Ovary (tissue), 9 donors: ENCODE data around the gene F7. TPM values are rescaled to one million over a fixed set of nuclear protein-coding genes. Genes with fewer than 3 reads are reported as not detected.

ENCODE experiments used
- DNase-seq, 5 donors: peaks; one replicate each; pipeline ENCODE4 v3.0.0-alpha.2; 2019 to 2020
- H3K27ac ChIP-seq, 2 donors: fragments of 200-600 bp; one replicate each; pipeline versions ENCODE4 v1.5.1 to v1.8.0; 2019 to 2022
- H3K27me3 ChIP-seq: fragments of 200-600 bp; one replicate; pipeline ENCODE4 v1.8.0; 2022
- H3K36me3 ChIP-seq: fragments of 200-600 bp; sonication (generic); one replicate; pipeline ENCODE4 v1.5.1; 2019
- H3K4me1 ChIP-seq: one replicate; pipeline ENCODE4 v1.8.1; 2013; ENCODE audit warnings: mild to moderate bottlenecking, moderate library complexity; ENCODE audit not compliant: insufficient read depth
- H3K4me3 ChIP-seq: fragments of 200-600 bp; sonication (generic); one replicate; pipeline ENCODE4 v1.5.1; 2017
- H3K9me3 ChIP-seq, 2 donors: fragments of 200-600 bp in 1 of 2; sonication (generic) in 1 of 2; one replicate each; pipeline versions ENCODE4 v1.5.1 to v1.8.1; 2013 to 2019; ENCODE audit warnings: mild to moderate bottlenecking in 1 of 2, moderate library complexity in 1 of 2
- CTCF ChIP-seq, 3 donors: fragments of 450-650 bp in 2 of 3; fragments of 200-600 bp in 1 of 3; IDR thresholded peaks; one replicate each; pipeline versions ENCODE4 v1.5.1 to v1.8.0; 2016 to 2022; ENCODE audit warnings: antibody characterized with exemption in 3 of 3, mild to moderate bottlenecking in 1 of 3
- EP300 ChIP-seq: sonication (generic); formaldehyde crosslinking; IDR thresholded peaks from one replicate; pipeline ENCODE4 v1.6.1; 2017; ENCODE audit warnings: antibody characterized with exemption
- POLR2A ChIP-seq: fragments of 450-650 bp; IDR thresholded peaks from one replicate; pipeline ENCODE4 v1.6.1; 2017; ENCODE audit warnings: antibody characterized with exemption, mild to moderate bottlenecking, moderate library complexity
- WGBS, 3 donors: extraction: QIAGEN DNeasy Blood & Tissue Kit in 1 of 3; methylation state at CpG; one replicate each; pipeline versions ENCODE4 v1.1.5 to v1.1.7; 2013 to 2017; 5-methylcytosine and 5-hydroxymethylcytosine counted together
- intact Hi-C, 4 donors: fragments of 100-400 bp; cut with DNase I; formaldehyde crosslinking; loops; one replicate each; pipeline versions ENCODE4 v1.11.0 to v1.15.1; 2022 to 2023
- polyA plus RNA-seq, 2 donors: library from polyadenylated mRNA; stranded (reverse); fragments of 200-250 nt in 1 of 2; fragments of 350-450 nt in 1 of 2; fragmentation: Illumina TruSeq in 1 of 2; extraction: RNeasy Lipid Tissue Mini Kit (QIAGEN cat#74804) in 1 of 2; gene quantifications; one replicate each; pipeline ENCODE4 v1.2.3, GENCODE V29; 2013 to 2014
- small RNA-seq: library from RNA; depleted of rRNA; stranded (forward); fragments of <200 nt; gene quantifications from one replicate; pipeline ENCODE3, GENCODE V24; 2016
- total RNA-seq, 7 donors: library from RNA; depleted of rRNA in 2 of 7; stranded (reverse); fragments of >200 nt in 2 of 7; fragmentation: NEBNext Ultra II Directional in 3 of 7; extraction: Animal tissue kit (Norgen Biotek cat#: 25700) in 3 of 7; gene quantifications; one replicate each; pipeline versions ENCODE4 v1.1.0 to v1.2.4, GENCODE V29; 2016 to 2023
- donor health status: DM: no; HTN: no; CAD: no; lungs with moderate emphysema.
- donor health status: DM: no; HTN: no; CAD: no.
- donor health status: Bipolar disorder and iron deficiency.
- donor health status: DM: yes; HTN: yes; CAD: no.
- donor health status: DM: no; HTN: no; CAD: no.
- donor health status: DM: yes; HTN: yes; CAD: no.

Gene F7
- total and polyA plus RNA-seq, 9 donors = 0.11 to 2.1 (median 0.35) TPM; not detected in 2

GRCh38 chr13:113168211-113168610 lies 62.6 kb downstream of the F7 start:
- no peaks in the 10 kb centered on the region for H3K4me1 ChIP-seq
- 80 to 98% (median 97%) methylated on average over 7 of the region's 7 CpGs for WGBS, 3 donors
- H3K9me3 ChIP-seq = no peaks in the 10 kb centered on the region
- no peaks in the 10 kb centered on the region for H3K36me3 ChIP-seq
- no peak overlapping the region for H3K4me3 ChIP-seq
- no peak for DNase-seq
- no peak for TF ChIP-seq EP300
- TF ChIP-seq POLR2A = no peak
- no peak for TF ChIP-seq CTCF (IDR thresholded peaks at IDR 0.05)
- intact Hi-C loops = no loop called here
- no peak overlapping the region for H3K27ac ChIP-seq
- H3K27me3 ChIP-seq = no peaks in the 10 kb centered on the region

GRCh38 chr13:113169277-113170272 lies 64.0 kb downstream of the F7 start:
- no peak for DNase-seq
- H3K27ac ChIP-seq = no peak overlapping the region
- H3K4me3 ChIP-seq = no peak overlapping the region
- no peaks in the 10 kb centered on the region for H3K4me1 ChIP-seq
- 91 to 95% (median 93%) methylated on average over 13 of the region's 13 CpGs for WGBS, 3 donors
- H3K9me3 ChIP-seq = no peaks in the 10 kb centered on the region
- no peaks in the 10 kb centered on the region for H3K27me3 ChIP-seq
- intact Hi-C loops = no loop called here
- no peaks in the 10 kb centered on the region for H3K36me3 ChIP-seq
- no peak for TF ChIP-seq EP300
- no peak for TF ChIP-seq CTCF (IDR thresholded peaks at IDR 0.05)
- TF ChIP-seq POLR2A = no peak

Small RNA genes within 50 kb of the gene (small RNA-seq; reads per million reads assigned to genes)
- gene AL137002.1 = not detected

Other genes with a start within 250 kb of the F7 start
- gene MCF2L, start 136.6 kb upstream of the F7 start, total RNA-seq = 10 to 100 TPM in 3 of 7 donors, 1 to 10 TPM in 4; 6.7 to 22.2 (median 8.7) TPM
- 10 to 100 TPM in 1 of 2 donors, 1 to 10 TPM in 1; 5.6 to 10.8 TPM for gene MCF2L, start 136.6 kb upstream of the F7 start, polyA plus RNA-seq
- 10 to 100 TPM; 13.8 to 40.3 (median 26.5) TPM for gene F10, start 17.0 kb downstream of the F7 start, total RNA-seq
- 10 to 100 TPM; 40.0 to 41.7 TPM for gene F10, start 17.0 kb downstream of the F7 start, polyA plus RNA-seq
- not detected for gene PROZ, start 52.9 kb downstream of the F7 start, total RNA-seq
- gene PROZ, start 52.9 kb downstream of the F7 start, polyA plus RNA-seq = not detected
- gene PCID2, start 102.9 kb downstream of the F7 start, total RNA-seq = 10 to 100 TPM; 43.5 to 56.2 (median 53.5) TPM
- 10 to 100 TPM; 46.1 to 55.9 TPM for gene PCID2, start 102.9 kb downstream of the F7 start, polyA plus RNA-seq
- 10 to 100 TPM; 41.1 to 66.4 (median 50.0) TPM for gene CUL4A, start 103.8 kb downstream of the F7 start, total RNA-seq
- gene CUL4A, start 103.8 kb downstream of the F7 start, polyA plus RNA-seq = 10 to 100 TPM; 24.0 to 43.5 TPM
- gene LAMP1, start 191.4 kb downstream of the F7 start, total RNA-seq = 100 to 1,000 TPM in 6 of 7 donors, 10 to 100 TPM in 1; 51.7 to 167 (median 144) TPM
- gene LAMP1, start 191.4 kb downstream of the F7 start, polyA plus RNA-seq = 100 to 1,000 TPM; 110 to 212 TPM